ENCODE results near the gene GPR183. TPM values are rescaled to one million over a fixed set of nuclear protein-coding genes. Genes with fewer than 3 reads are reported as not detected.

GPR183 gene
- total RNA-seq, 1 donor, result 0.36 TPM

DNA sequence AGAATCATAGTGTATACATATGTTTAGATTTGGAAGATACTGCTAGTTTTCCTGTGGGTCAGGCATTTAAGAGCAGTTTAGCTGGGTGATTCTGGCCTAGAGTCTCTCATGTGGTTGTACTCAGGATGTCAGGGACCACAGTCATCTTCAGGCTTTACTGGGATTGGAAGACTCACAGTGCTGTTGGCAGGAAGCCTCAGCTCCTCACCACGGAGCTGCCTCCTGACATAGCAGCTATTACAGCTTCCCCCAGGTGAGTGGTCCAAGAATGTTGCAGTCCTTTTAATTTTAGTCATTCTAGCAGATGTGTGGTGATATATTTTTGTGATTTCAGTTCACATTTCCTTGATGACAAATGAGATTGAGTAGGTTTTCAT is 32.1 kb downstream of the GPR183 start:
- Histone ChIP-seq H4K20me1 (ENCODE audit: insufficient read depth, low read length) (peaks cover 5% of the 10 kb centered on the region), H3K79me2 (ENCODE audit: insufficient read depth, low read length) (peaks cover 4% of the 10 kb centered on the region), H3K4me1 (ENCODE audit: insufficient read depth, low read length) (peaks cover 12% of the 10 kb centered on the region), H3K36me3 (ENCODE audit: insufficient read depth, low read length) (no peaks in the 10 kb centered on the region), H3K27ac (ENCODE audit: low read depth, low read length) (peak overlapping the region; percentile 7), H3K4me3 (ENCODE audit: insufficient read depth, low read length) (no peak overlapping the region), H3K27me3 (ENCODE audit: insufficient read depth, low read length) (no peaks in the 10 kb centered on the region), H3K9me3 (ENCODE audit: low read depth, low read length) (no peaks in the 10 kb centered on the region), H2AFZ (ENCODE audit: low read length) (no peak overlapping the region), H3K4me2 (ENCODE audit: insufficient read depth, low read length) (no peak overlapping the region)
- peak; percentile 72 for DNase-seq (ENCODE audit: insufficient read length, low spot score, missing footprints)
- TF ChIP-seq, protein P1, sequence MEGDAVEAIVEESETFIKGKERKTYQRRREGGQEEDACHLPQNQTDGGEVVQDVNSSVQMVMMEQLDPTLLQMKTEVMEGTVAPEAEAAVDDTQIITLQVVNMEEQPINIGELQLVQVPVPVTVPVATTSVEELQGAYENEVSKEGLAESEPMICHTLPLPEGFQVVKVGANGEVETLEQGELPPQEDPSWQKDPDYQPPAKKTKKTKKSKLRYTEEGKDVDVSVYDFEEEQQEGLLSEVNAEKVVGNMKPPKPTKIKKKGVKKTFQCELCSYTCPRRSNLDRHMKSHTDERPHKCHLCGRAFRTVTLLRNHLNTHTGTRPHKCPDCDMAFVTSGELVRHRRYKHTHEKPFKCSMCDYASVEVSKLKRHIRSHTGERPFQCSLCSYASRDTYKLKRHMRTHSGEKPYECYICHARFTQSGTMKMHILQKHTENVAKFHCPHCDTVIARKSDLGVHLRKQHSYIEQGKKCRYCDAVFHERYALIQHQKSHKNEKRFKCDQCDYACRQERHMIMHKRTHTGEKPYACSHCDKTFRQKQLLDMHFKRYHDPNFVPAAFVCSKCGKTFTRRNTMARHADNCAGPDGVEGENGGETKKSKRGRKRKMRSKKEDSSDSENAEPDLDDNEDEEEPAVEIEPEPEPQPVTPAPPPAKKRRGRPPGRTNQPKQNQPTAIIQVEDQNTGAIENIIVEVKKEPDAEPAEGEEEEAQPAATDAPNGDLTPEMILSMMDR (IDR thresholded peaks at IDR 0.05; ENCODE audit: extremely low read depth, low read depth, low read length), result no peak

GRCh38 chr13:99273128-99273527 is 34.1 kb downstream of the GPR183 start:
- TF ChIP-seq, protein P1 (IDR thresholded peaks at IDR 0.05; ENCODE audit: extremely low read depth, low read depth, low read length), result no peak
- H3K27me3 ChIP-seq (ENCODE audit: insufficient read depth, low read length), result no peaks in the 10 kb centered on the region
- no peak overlapping the region for H3K27ac ChIP-seq (ENCODE audit: low read depth, low read length)
- no peaks in the 10 kb centered on the region for H3K36me3 ChIP-seq (ENCODE audit: insufficient read depth, low read length)
- peaks cover 4% of the 10 kb centered on the region for H3K79me2 ChIP-seq (ENCODE audit: insufficient read depth, low read length)
- H3K4me1 ChIP-seq (ENCODE audit: insufficient read depth, low read length), result peaks cover 5% of the 10 kb centered on the region
- H4K20me1 ChIP-seq (ENCODE audit: insufficient read depth, low read length), result peaks cover 8% of the 10 kb centered on the region
- DNase-seq (ENCODE audit: insufficient read length, low spot score, missing footprints), result no peak
- no peak overlapping the region for H2AFZ ChIP-seq (ENCODE audit: low read length)
- H3K4me2 ChIP-seq (ENCODE audit: insufficient read depth, low read length), result no peak overlapping the region
- no peak overlapping the region for H3K4me3 ChIP-seq (ENCODE audit: insufficient read depth, low read length)
- no peaks in the 10 kb centered on the region for H3K9me3 ChIP-seq (ENCODE audit: low read depth, low read length)

- Histone ChIP-seq H3K27me3 (ENCODE audit: insufficient read depth, low read length) (no peaks in the 10 kb centered on the region), H3K4me1 (ENCODE audit: insufficient read depth, low read length) (peaks cover 5% of the 10 kb centered on the region), H3K4me3 (ENCODE audit: insufficient read depth, low read length) (no peak overlapping the region), H3K36me3 (ENCODE audit: insufficient read depth, low read length) (no peaks in the 10 kb centered on the region), H3K4me2 (ENCODE audit: insufficient read depth, low read length) (no peak overlapping the region), H3K9me3 (ENCODE audit: low read depth, low read length) (no peaks in the 10 kb centered on the region), H4K20me1 (ENCODE audit: insufficient read depth, low read length) (peaks cover 8% of the 10 kb centered on the region), H3K79me2 (ENCODE audit: insufficient read depth, low read length) (peaks cover 4% of the 10 kb centered on the region), H3K27ac (ENCODE audit: low read depth, low read length) (no peak overlapping the region), H2AFZ (ENCODE audit: low read length) (no peak overlapping the region)
- DNase-seq (ENCODE audit: insufficient read length, low spot score, missing footprints), result no peak
- TF ChIP-seq, protein P1 (IDR thresholded peaks at IDR 0.05; ENCODE audit: extremely low read depth, low read depth, low read length), result no peak
Observed at GRCh38 chr13:99272481-99272880, 34.7 kb downstream of the GPR183 start.

- no peak for DNase-seq (ENCODE audit: insufficient read length, low spot score, missing footprints)
- peaks cover 13% of the 10 kb centered on the region for H4K20me1 ChIP-seq (ENCODE audit: insufficient read depth, low read length)
- H2AFZ ChIP-seq (ENCODE audit: low read length), result no peak overlapping the region
- peaks cover 4% of the 10 kb centered on the region for H3K79me2 ChIP-seq (ENCODE audit: insufficient read depth, low read length)
- no peak overlapping the region for H3K4me2 ChIP-seq (ENCODE audit: insufficient read depth, low read length)
- no peak overlapping the region for H3K4me3 ChIP-seq (ENCODE audit: insufficient read depth, low read length)
- no peaks in the 10 kb centered on the region for H3K27me3 ChIP-seq (ENCODE audit: insufficient read depth, low read length)
- no peaks in the 10 kb centered on the region for H3K9me3 ChIP-seq (ENCODE audit: low read depth, low read length)
- H3K4me1 ChIP-seq (ENCODE audit: insufficient read depth, low read length), result peaks cover 5% of the 10 kb centered on the region
- TF ChIP-seq, protein P1 (IDR thresholded peaks at IDR 0.05; ENCODE audit: extremely low read depth, low read depth, low read length), result no peak
- H3K36me3 ChIP-seq (ENCODE audit: insufficient read depth, low read length), result no peaks in the 10 kb centered on the region
- H3K27ac ChIP-seq (ENCODE audit: low read depth, low read length), result no peak overlapping the region
Observed at GRCh38 chr13:99271249-99271648, 36.0 kb downstream of the GPR183 start.
